Measurements from ENCODE around the gene HOXA7. TPM values are rescaled to one million over a fixed set of nuclear protein-coding genes. Genes with fewer than 3 reads are reported as not detected.
A peak's percentile ranks its signal among the peaks of the same experiment; 100 is the strongest.

Gene HOXA7
- total and polyA plus RNA-seq, 2 donors (not counting 1 experiment from before 2014, with no cell fraction given): 0.37 TPM; not detected in 1

- CTCF ChIA-PET: interaction anchor here (1.2 to 1.5 kb wide), 2 partner anchors 30 to 33 kb away, joined by 4 to 6 read pairs; no protein-coding TSS in a partner anchor
- 7% methylated on average over 46 of the region's 46 CpGs for WGBS (ENCODE audit: insufficient coverage)
- POLR2A ChIA-PET: interaction anchor here (1.1 kb wide), 1 partner anchor 11 kb away, joined by 5 read pairs; no protein-coding TSS in a partner anchor
- Histone ChIP-seq H3K4me2 (replicated peaks; ENCODE audit: low read depth, low read length, poor library complexity, severe bottlenecking) (no peak overlapping the region), H3K4me1 (ENCODE audit: control insufficient read depth in 2 of 2, insufficient read depth in 2 of 2, low read length in 2 of 2) (peaks cover 41 to 55% of the 10 kb centered on the region in 2 donors), H3K27ac (ENCODE audit: low read length in 2 of 2) (no peak overlapping the region), H3K27me3 (replicated peaks in 1 of 4; ENCODE audit: control extremely low read depth in 1 of 4, control insufficient read depth in 3 of 4, insufficient read depth in 4 of 4, low read length in 3 of 4) (peaks cover 0 to 94% (median 80%) of the 10 kb centered on the region in 4 experiments), H3K9me3 (ENCODE audit: control extremely low read depth in 1 of 3, control insufficient read depth in 2 of 3, insufficient read depth in 1 of 3, low read length in 2 of 3) (peaks cover 0 to 76% (median 18%) of the 10 kb centered on the region in 3 donors), H3K36me3 (replicated peaks in 1 of 2; ENCODE audit: control extremely low read depth in 1 of 2, control insufficient read depth in 1 of 2, extremely low read depth in 1 of 2, insufficient read depth in 2 of 2, low read length in 1 of 2) (no peaks in the 10 kb centered on the region), H3K4me3 (ENCODE audit: control extremely low read depth in 1 of 5, extremely low read depth in 1 of 5, insufficient read depth in 1 of 5, low read depth in 2 of 5, low read length in 4 of 5) (peak overlapping the region in 1 of 5 experiments; percentile 5), H4K20me1 (ENCODE audit: control insufficient read depth, insufficient read depth, low read length, poor library complexity, severe bottlenecking) (peaks cover 4% of the 10 kb centered on the region), H2AFZ (ENCODE audit: insufficient read depth, low read depth, low read length, poor library complexity, severe bottlenecking) (no peak overlapping the region), H3K9ac (ENCODE audit: low read length) (no peak overlapping the region), H3K79me2 (ENCODE audit: control insufficient read depth, insufficient read depth, low read length) (no peaks in the 10 kb centered on the region)
- intact Hi-C loops (cut with micrococcal nuclease): loop anchor here (10.0 kb wide), 2 partner anchors 891 to 971 kb away; no protein-coding TSS in a partner anchor
- H3K27me3 Mint-ChIP-seq: peaks cover 60% of the 10 kb centered on the region
- peaks cover 20% of the 10 kb centered on the region for H3K4me1 Mint-ChIP-seq
- TF ChIP-seq CTCF (IDR thresholded peaks at IDR 0.05) (no peak), EZH2 (IDR thresholded peaks at IDR 0.05; ENCODE audit: borderline replicate concordance, insufficient read depth, low read depth, low read length, poor library complexity, severe bottlenecking) (no peak)
- ATAC-seq (ENCODE audit: low read depth) (no peak), DNase-seq (peak; percentile 33)
- H3K27ac Mint-ChIP-seq: peak overlapping the region; percentile 74
- no peak overlapping the region for H3K4me3 Mint-ChIP-seq
- no peaks in the 10 kb centered on the region for H3K9me3 Mint-ChIP-seq (ENCODE audit: insufficient read depth)
These were observed 9.6 kb upstream of the HOXA7 start for GRCh38 chr7:27165996-27166530.

All from B cell (primary cell).